IMR-90 (cell line): ENCODE measurements around the gene ATG7.

Experiments
- CEBPB ChIP-seq: IDR thresholded peaks from 2 replicates; pipeline ENCODE4 v1.6.1; 2012; ENCODE audit warnings: low read depth, low read length, improper control_type of control experiment
- CTCF ChIP-seq: conservative IDR thresholded peaks from 2 replicates; pipeline ENCODE4 v1.5.1; 2012; ENCODE audit warnings: mild to moderate bottlenecking, low read depth, low read length, improper control_type of control experiment
- FOS ChIP-seq: fragments of 150-350 bp; IDR thresholded peaks from 2 replicates; pipeline ENCODE4 v1.6.1; 2016; ENCODE audit warnings: low read depth, low read length
- MAFK ChIP-seq: IDR thresholded peaks from 2 replicates; pipeline ENCODE4 v1.6.1; 2012; ENCODE audit warnings: low read depth, low read length, improper control_type of control experiment
- MAZ ChIP-seq: IDR thresholded peaks from 2 replicates; pipeline ENCODE4 v1.6.1; 2012; ENCODE audit warnings: low read depth, mild to moderate bottlenecking, low read length, improper control_type of control experiment, moderate library complexity, borderline replicate concordance
- POLR2A ChIP-seq: IDR thresholded peaks from 2 replicates; pipeline ENCODE4 v1.6.1; 2012; ENCODE audit warnings: mild to moderate bottlenecking, low read depth, low read length
- RFX5 ChIP-seq: IDR thresholded peaks from 2 replicates; pipeline ENCODE4 v1.8.0; 2012; ENCODE audit warnings: low read depth, mild to moderate bottlenecking, low read length, moderate library complexity
- SMC3 ChIP-seq: fragments of 150-350 bp; IDR thresholded peaks from 2 replicates; pipeline ENCODE4 v1.6.1; 2016; ENCODE audit warnings: low read depth, mild to moderate bottlenecking, antibody characterized with exemption, low read length, moderate library complexity
- USF2 ChIP-seq: fragments of 150-350 bp; IDR thresholded peaks from 2 replicates; pipeline ENCODE4 v1.6.1; 2017; ENCODE audit warnings: mild to moderate bottlenecking, antibody characterized with exemption, low read length, low read depth

GRCh38 chr3:11228041-11228440 lies 44.2 kb upstream of the ATG7 start:
- TF ChIP-seq CTCF (no peak), POLR2A (no peak), FOS (no peak), MAZ (no peak), MAFK (no peak), CEBPB (no peak), USF2 (no peak), RFX5 (no peak), SMC3 (no peak)
